OCI-LY1 (cell line): Measurements from ENCODE around the gene NUDT4.

ENCODE experiments used
- H2AFZ ChIP-seq: fragments of 200-600 bp; sonication (generic), shearing (Covaris generic); 2 replicates; pipeline ENCODE4 v1.6.0; 2014; ENCODE audit warnings: antibody characterized with exemption, mild to moderate bottlenecking, low read length
- H3F3A ChIP-seq: fragments of 200-600 bp; sonication (generic), shearing (Covaris generic); 2 replicates; pipeline ENCODE4 v1.6.0; 2014; ENCODE audit warnings: mild to moderate bottlenecking, antibody characterized with exemption, low read length, moderate library complexity; ENCODE audit not compliant: insufficient read depth
- H3K27ac ChIP-seq: fragments of 200-600 bp; sonication (generic); 2 replicates; pipeline ENCODE4 v1.5.1; 2014; ENCODE audit warnings: low read length, mixed run types, mild to moderate bottlenecking, low read depth; ENCODE audit not compliant: poor library complexity, severe bottlenecking
- H3K27me3 ChIP-seq: fragments of 200-600 bp; sonication (generic); 2 replicates; pipeline ENCODE4 v1.6.0; 2014; ENCODE audit warnings: antibody characterized with exemption, mild to moderate bottlenecking, low read length, moderate library complexity; ENCODE audit not compliant: insufficient read depth
- H3K36me3 ChIP-seq: fragments of 200-600 bp; sonication (generic); 2 replicates; pipeline ENCODE4 v1.6.1; 2014; ENCODE audit warnings: mild to moderate bottlenecking, antibody characterized with exemption, low read length, moderate library complexity, mixed read lengths; ENCODE audit not compliant: insufficient read depth
- H3K4me1 ChIP-seq: fragments of 200-600 bp; sonication (generic); 2 replicates; pipeline ENCODE4 v1.5.1; 2014; ENCODE audit warnings: mild to moderate bottlenecking, low read length, moderate library complexity; ENCODE audit not compliant: insufficient read depth, severe bottlenecking
- H3K4me2 ChIP-seq: fragments of 200-600 bp; sonication (generic), shearing (Covaris generic); 2 replicates; pipeline ENCODE4 v1.6.1; 2014; ENCODE audit warnings: low read length
- H3K4me3 ChIP-seq: fragments of 200-600 bp; sonication (generic); 2 replicates; pipeline ENCODE4 v1.5.1; 2014; ENCODE audit warnings: low read length, low read depth, mild to moderate bottlenecking, mixed read lengths; ENCODE audit not compliant: poor library complexity, severe bottlenecking
- H3K79me2 ChIP-seq: fragments of 200-600 bp; shearing (Covaris generic); 2 replicates; pipeline ENCODE4 v1.6.1; 2016; ENCODE audit warnings: mixed run types, low read length, mixed read lengths; ENCODE audit not compliant: insufficient read depth
- H3K9ac ChIP-seq: fragments of 200-600 bp; sonication (generic), shearing (Covaris generic); 2 replicates; pipeline ENCODE4 v1.6.1; 2014; ENCODE audit warnings: mild to moderate bottlenecking, low read length, mixed read lengths
- H3K9me2 ChIP-seq: fragments of 200-600 bp; sonication (generic), shearing (Covaris generic); 2 replicates; pipeline ENCODE4 v1.6.1; 2014; ENCODE audit warnings: low read depth, mild to moderate bottlenecking, low read length, mixed read lengths
- H3K9me3 ChIP-seq: fragments of 200-600 bp; shearing (Covaris generic); 2 replicates; pipeline ENCODE4 v1.6.1; 2014; ENCODE audit warnings: low read length, mixed read lengths
- H4K20me1 ChIP-seq: fragments of 200-600 bp; sonication (generic), shearing (Covaris generic); 2 replicates; pipeline ENCODE4 v1.6.0; 2016; ENCODE audit warnings: mild to moderate bottlenecking, low read length; ENCODE audit not compliant: insufficient read depth
- CTCF ChIP-seq: fragments of 200-600 bp; sonication (generic), shearing (Covaris generic); IDR thresholded peaks from 2 replicates; pipeline ENCODE4 v1.5.1; 2017; ENCODE audit warnings: mild to moderate bottlenecking, antibody characterized with exemption, low read length, moderate library complexity, mixed read lengths
- EZH2 ChIP-seq: fragments of 200-600 bp; sonication (generic), shearing (Covaris generic); IDR thresholded peaks from 2 replicates; pipeline ENCODE4 v1.8.0; 2017; ENCODE audit warnings: borderline replicate concordance, mixed run types, mild to moderate bottlenecking, antibody characterized with exemption, low read length, moderate library complexity, mixed read lengths

The NUDT4 gene

GRCh38 chr12:93426412-93426805, 48.7 kb downstream of the NUDT4 start:
- no peak overlapping the region for H3K27ac ChIP-seq
- no peaks in the 10 kb centered on the region for H3F3A ChIP-seq
- H3K79me2 ChIP-seq: peaks cover 94% of the 10 kb centered on the region
- H3K27me3 ChIP-seq: no peaks in the 10 kb centered on the region
- H4K20me1 ChIP-seq: peaks cover 14% of the 10 kb centered on the region
- TF ChIP-seq EZH2 (no peak), CTCF (no peak)
- no peaks in the 10 kb centered on the region for H3K9me3 ChIP-seq
- H3K9me2 ChIP-seq: no peaks in the 10 kb centered on the region
- 0 out of 2 replicates have a peak, but pooled peaks cover 3% of the 10 kb centered on the region for H3K36me3 ChIP-seq
- H3K4me1 ChIP-seq: peaks cover 35% of the 10 kb centered on the region
- H2AFZ ChIP-seq: no peak overlapping the region
- peak overlapping the region; percentile 11; the same call in 1 of the 2 replicates for H3K4me2 ChIP-seq
- H3K4me3 ChIP-seq: no peak overlapping the region
- no peak overlapping the region for H3K9ac ChIP-seq

- no peaks in the 10 kb centered on the region for H3K27me3 ChIP-seq
- no peaks in the 10 kb centered on the region for H3K9me3 ChIP-seq
- no peaks in the 10 kb centered on the region for H3F3A ChIP-seq
- H3K27ac ChIP-seq: no peak overlapping the region
- no peaks in the 10 kb centered on the region for H3K9me2 ChIP-seq
- no peak overlapping the region for H3K4me2 ChIP-seq
- peaks cover 35% of the 10 kb centered on the region for H3K4me1 ChIP-seq
- H3K4me3 ChIP-seq: no peak overlapping the region
- H3K79me2 ChIP-seq: peaks cover 95% of the 10 kb centered on the region
- peaks cover 10% of the 10 kb centered on the region for H4K20me1 ChIP-seq
- H2AFZ ChIP-seq: no peak overlapping the region
- no peak overlapping the region for H3K9ac ChIP-seq
- no peak for TF ChIP-seq CTCF
- no peak for TF ChIP-seq EZH2
- 0 out of 2 replicates have a peak, but pooled peaks cover 3% of the 10 kb centered on the region for H3K36me3 ChIP-seq
Observed at GRCh38 chr12:93427779-93428564, 50.2 kb downstream of the NUDT4 start.

GRCh38 chr12:93429448-93429847, 51.7 kb downstream of the NUDT4 start:
- peaks cover 12% of the 10 kb centered on the region for H4K20me1 ChIP-seq
- no peaks in the 10 kb centered on the region for H3K9me3 ChIP-seq
- no peaks in the 10 kb centered on the region for H3F3A ChIP-seq
- H3K36me3 ChIP-seq: 0 out of 2 replicates have a peak, but pooled peaks cover 3% of the 10 kb centered on the region
- H3K4me2 ChIP-seq: no peak overlapping the region
- no peaks in the 10 kb centered on the region for H3K27me3 ChIP-seq
- H3K27ac ChIP-seq: no peak overlapping the region
- H3K9me2 ChIP-seq: no peaks in the 10 kb centered on the region
- peaks cover 95% of the 10 kb centered on the region for H3K79me2 ChIP-seq
- peaks cover 32% of the 10 kb centered on the region for H3K4me1 ChIP-seq
- H3K9ac ChIP-seq: no peak overlapping the region
- no peak overlapping the region for H3K4me3 ChIP-seq
- TF ChIP-seq CTCF (no peak), EZH2 (no peak)
- H2AFZ ChIP-seq: no peak overlapping the region
